ENCODE results near the gene SPAG7.

The SPAG7 gene

GRCh38 chr17:4960279-4960922, 7.2 kb downstream of the SPAG7 start:
- no peak for DNase-seq (ENCODE audit: insufficient read length)
- no peak for TF ChIP-seq POLR2AphosphoS5 (IDR thresholded peaks at IDR 0.05; ENCODE audit: low read depth, low read length)
- no peak for TF ChIP-seq TAF1 (IDR thresholded peaks at IDR 0.05; ENCODE audit: borderline replicate concordance, low read depth, low read length)
- no peak for TF ChIP-seq POLR2A (IDR thresholded peaks at IDR 0.05; ENCODE audit: low read depth, low read length)
- FAIRE-seq, result no peak

- DNase-seq (ENCODE audit: insufficient read length), result no peak
- FAIRE-seq, result no peak
- TF ChIP-seq POLR2A (IDR thresholded peaks at IDR 0.05; ENCODE audit: low read depth, low read length), result no peak
- no peak for TF ChIP-seq TAF1 (IDR thresholded peaks at IDR 0.05; ENCODE audit: borderline replicate concordance, low read depth, low read length)
- no peak for TF ChIP-seq POLR2AphosphoS5 (IDR thresholded peaks at IDR 0.05; ENCODE audit: low read depth, low read length)
Observed at GRCh38 chr17:4959261-4959965, 8.2 kb downstream of the SPAG7 start.

GRCh38 chr17:4958102-4958501, 9.5 kb downstream of the SPAG7 start:
- TF ChIP-seq TAF1 (IDR thresholded peaks at IDR 0.05; ENCODE audit: borderline replicate concordance, low read depth, low read length), result no peak
- no peak for TF ChIP-seq POLR2AphosphoS5 (IDR thresholded peaks at IDR 0.05; ENCODE audit: low read depth, low read length)
- no peak for TF ChIP-seq POLR2A (IDR thresholded peaks at IDR 0.05; ENCODE audit: low read depth, low read length)
- no peak for DNase-seq (ENCODE audit: insufficient read length)
- FAIRE-seq, result no peak

DNA sequence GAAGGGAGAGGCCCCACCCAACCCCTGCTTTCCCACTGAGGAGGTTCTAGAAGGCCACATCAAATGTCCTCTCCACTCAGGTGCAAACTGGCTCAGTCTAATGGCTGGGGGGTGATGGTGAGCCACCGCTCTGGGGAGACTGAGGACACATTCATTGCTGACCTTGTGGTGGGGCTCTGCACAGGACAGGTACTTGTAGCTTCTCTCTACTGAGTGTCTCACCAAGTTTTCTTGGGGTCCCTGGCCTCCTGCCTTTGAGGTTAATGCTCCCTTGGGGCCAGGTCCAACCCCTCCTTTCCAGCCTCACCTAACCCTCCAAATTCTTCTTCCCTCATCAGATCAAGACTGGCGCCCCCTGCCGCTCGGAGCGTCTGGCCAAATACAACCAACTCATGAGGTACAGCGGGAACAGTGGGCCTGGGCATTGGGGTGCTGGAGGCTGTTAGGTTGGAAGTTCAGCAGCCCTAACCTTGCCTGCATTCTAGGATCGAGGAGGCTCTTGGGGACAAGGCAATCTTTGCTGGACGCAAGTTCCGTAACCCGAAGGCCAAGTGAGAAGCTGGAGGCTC, 11.0 kb downstream of the SPAG7 start:
- no peak for FAIRE-seq
- TF ChIP-seq POLR2AphosphoS5 (IDR thresholded peaks at IDR 0.05; ENCODE audit: low read depth, low read length) (no peak), TAF1 (IDR thresholded peaks at IDR 0.05; ENCODE audit: borderline replicate concordance, low read depth, low read length) (no peak), POLR2A (IDR thresholded peaks at IDR 0.05; ENCODE audit: low read depth, low read length) (no peak)
- DNase-seq (ENCODE audit: insufficient read length), result no peak

DNA sequence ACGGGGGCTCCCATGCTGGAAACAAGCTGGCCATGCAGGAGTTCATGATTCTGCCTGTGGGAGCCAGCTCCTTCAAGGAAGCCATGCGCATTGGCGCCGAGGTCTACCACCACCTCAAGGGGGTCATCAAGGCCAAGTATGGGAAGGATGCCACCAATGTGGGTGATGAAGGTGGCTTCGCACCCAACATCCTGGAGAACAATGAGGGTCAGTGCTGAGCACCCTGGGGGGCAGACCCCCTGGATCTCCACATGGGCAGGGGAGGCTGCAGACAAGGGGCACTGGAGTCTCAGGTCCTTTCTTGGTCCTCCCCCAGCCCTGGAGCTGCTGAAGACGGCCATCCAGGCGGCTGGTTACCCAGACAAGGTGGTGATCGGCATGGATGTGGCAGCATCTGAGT, 12.5 kb downstream of the SPAG7 start:
- FAIRE-seq, result no peak
- no peak for TF ChIP-seq POLR2AphosphoS5 (IDR thresholded peaks at IDR 0.05; ENCODE audit: low read depth, low read length)
- no peak for TF ChIP-seq TAF1 (IDR thresholded peaks at IDR 0.05; ENCODE audit: borderline replicate concordance, low read depth, low read length)
- no peak for TF ChIP-seq POLR2A (IDR thresholded peaks at IDR 0.05; ENCODE audit: low read depth, low read length)
- DNase-seq (ENCODE audit: insufficient read length), result no peak

DNA sequence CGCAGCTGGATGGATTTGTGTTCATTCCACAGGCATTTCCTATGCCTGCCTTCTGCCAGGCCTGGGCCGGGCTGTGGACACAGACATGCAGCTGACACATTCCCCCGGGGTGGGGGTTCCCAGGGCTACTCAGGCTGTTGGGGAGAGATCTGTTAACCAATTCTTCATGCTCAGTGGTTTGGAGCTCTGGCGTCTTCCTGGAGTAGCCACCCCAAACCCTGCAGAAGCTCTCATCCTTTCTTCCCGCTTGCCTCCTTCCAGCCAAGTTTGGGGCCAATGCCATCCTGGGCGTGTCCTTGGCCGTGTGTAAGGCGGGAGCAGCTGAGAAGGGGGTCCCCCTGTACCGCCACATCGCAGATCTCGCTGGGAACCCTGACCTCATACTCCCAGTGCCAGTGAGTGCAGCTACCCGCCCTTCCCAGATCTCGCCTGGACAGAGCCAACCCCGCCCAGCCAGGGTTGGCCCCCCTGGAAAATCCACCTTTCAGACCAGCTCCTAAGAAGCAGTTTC, 14.1 kb downstream of the SPAG7 start:
- no peak for TF ChIP-seq POLR2A (IDR thresholded peaks at IDR 0.05; ENCODE audit: low read depth, low read length)
- TF ChIP-seq TAF1 (IDR thresholded peaks at IDR 0.05; ENCODE audit: borderline replicate concordance, low read depth, low read length), result no peak
- no peak for TF ChIP-seq POLR2AphosphoS5 (IDR thresholded peaks at IDR 0.05; ENCODE audit: low read depth, low read length)
- DNase-seq (ENCODE audit: insufficient read length) (no peak), FAIRE-seq (no peak)

- no peak for TF ChIP-seq POLR2A (IDR thresholded peaks at IDR 0.05; ENCODE audit: low read depth, low read length)
- no peak for TF ChIP-seq POLR2AphosphoS5 (IDR thresholded peaks at IDR 0.05; ENCODE audit: low read depth, low read length)
- TF ChIP-seq TAF1 (IDR thresholded peaks at IDR 0.05; ENCODE audit: borderline replicate concordance, low read depth, low read length), result no peak
- FAIRE-seq (no peak), DNase-seq (ENCODE audit: insufficient read length) (no peak)
Observed at GRCh38 chr17:4951486-4951885, 16.1 kb downstream of the SPAG7 start.

DNA sequence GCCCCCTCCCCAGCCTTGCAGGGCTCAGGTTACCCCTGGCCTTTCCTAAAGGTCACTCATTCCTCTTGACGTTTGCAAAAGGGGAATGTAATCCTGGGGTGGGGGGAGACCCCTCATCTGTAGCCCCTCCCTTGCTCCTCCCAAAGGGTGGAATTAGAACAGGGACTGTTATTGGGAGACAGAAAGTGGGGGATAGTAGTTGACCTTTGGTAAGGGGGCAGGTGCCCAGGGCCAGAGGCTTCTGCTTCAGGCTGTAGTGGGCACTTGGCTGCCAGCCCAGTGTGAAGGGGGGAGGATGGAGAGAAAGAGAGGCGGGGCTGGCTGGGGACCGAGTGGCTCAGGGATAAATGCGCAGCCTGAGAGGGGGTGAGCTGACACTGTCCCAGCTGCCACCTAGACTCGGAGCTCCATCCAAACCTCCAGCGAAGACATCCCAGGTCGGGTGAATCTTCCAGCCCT, 16.8 kb downstream of the SPAG7 start, which contains the start of gene ENO3:
Gene ENO3, plus strand, starts transcription at position 374 of the 459 bp plus-strand sequence. CDS start 711 bp downstream, outside the sequence.
- no peak; the same call in 1 of the 2 replicates for TF ChIP-seq POLR2AphosphoS5 (IDR thresholded peaks at IDR 0.05; ENCODE audit: low read depth, low read length)
- no peak for TF ChIP-seq POLR2A (IDR thresholded peaks at IDR 0.05; ENCODE audit: low read depth, low read length)
- TF ChIP-seq TAF1 (IDR thresholded peaks at IDR 0.05; ENCODE audit: borderline replicate concordance, low read depth, low read length), result no peak
- DNase-seq (ENCODE audit: insufficient read length), result no peak
- no peak for FAIRE-seq

DNA sequence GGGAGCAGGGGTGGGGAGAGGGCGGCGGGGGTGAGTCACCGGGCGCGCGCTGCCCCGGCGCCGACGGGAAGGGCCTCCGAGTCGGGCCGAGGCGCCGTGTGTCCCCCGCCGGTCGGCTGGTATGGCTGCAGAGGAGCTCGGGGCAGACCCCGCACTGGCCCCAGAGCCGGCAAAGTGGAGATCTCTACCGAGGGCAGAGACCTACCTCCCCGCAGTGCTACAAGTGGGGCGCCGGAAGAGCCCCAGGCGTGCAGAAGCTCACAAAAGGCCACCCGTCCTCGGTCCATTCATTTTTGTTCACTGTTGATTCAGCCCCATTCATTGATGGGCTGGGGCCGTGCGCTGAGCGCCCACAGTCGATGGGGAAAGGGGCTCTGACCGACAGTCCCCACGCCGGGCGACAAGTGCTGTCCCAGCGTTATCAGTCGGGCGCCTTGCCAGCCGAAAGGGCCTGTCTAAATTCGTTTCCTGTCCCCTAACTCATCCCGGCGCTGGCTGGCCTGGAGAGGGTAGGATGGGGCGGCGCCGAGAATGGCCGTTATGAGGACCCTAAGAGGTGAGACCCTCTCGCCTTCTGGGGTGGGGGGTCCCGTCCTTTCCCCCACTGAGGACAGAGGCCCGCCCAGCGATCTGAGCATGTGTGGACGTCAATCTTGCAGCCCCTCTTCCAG, 17.4 kb downstream of the SPAG7 start:
- DNase-seq (ENCODE audit: insufficient read length) (no peak), FAIRE-seq (peak; percentile 85)
- TF ChIP-seq POLR2A (IDR thresholded peaks at IDR 0.05; ENCODE audit: low read depth, low read length), result peak; percentile 60; the same call in 1 of the 2 replicates
- peak; percentile 64 for TF ChIP-seq POLR2AphosphoS5 (IDR thresholded peaks at IDR 0.05; ENCODE audit: low read depth, low read length)
- TF ChIP-seq TAF1 (IDR thresholded peaks at IDR 0.05; ENCODE audit: borderline replicate concordance, low read depth, low read length), result no peak

GRCh38 chr17:4949321-4950074, 18.1 kb downstream of the SPAG7 start:
- TF ChIP-seq POLR2AphosphoS5 (IDR thresholded peaks at IDR 0.05; ENCODE audit: low read depth, low read length) (0 out of 2 replicates have a peak, but pooled peaks have one; percentile 13), POLR2A (IDR thresholded peaks at IDR 0.05; ENCODE audit: low read depth, low read length) (no peak), TAF1 (IDR thresholded peaks at IDR 0.05; ENCODE audit: borderline replicate concordance, low read depth, low read length) (peak; percentile 75; the same call in 1 of the 2 replicates)
- peak; percentile 90 for FAIRE-seq
- DNase-seq (ENCODE audit: insufficient read length), result no peak

Measured in GM12892 (cell line).